GM15510 (cell line): ENCODE data around the gene TMEM101.

Source experiments
- POLR2A ChIP-seq: IDR thresholded peaks from 3 replicates; pipeline ENCODE4 v1.6.1; 2011; ENCODE audit warnings: borderline replicate concordance; ENCODE audit not compliant: insufficient read length; ENCODE audit errors: extremely low read depth

Gene TMEM101

GRCh38 chr17:44037471-44037870 lies 22.7 kb upstream of the TMEM101 start:
- TF ChIP-seq POLR2A: no peak

GRCh38 chr17:44033861-44034408 lies 19.2 kb upstream of the TMEM101 start:
- no peak for TF ChIP-seq POLR2A

GRCh38 chr17:44030482-44030881 lies 15.7 kb upstream of the TMEM101 start:
- TF ChIP-seq POLR2A: no peak

- no peak for TF ChIP-seq POLR2A
Measured at GRCh38 chr17:44029736-44030135, 15.0 kb upstream of the TMEM101 start.

GRCh38 chr17:44024853-44025252 lies 10.1 kb upstream of the TMEM101 start:
- no peak for TF ChIP-seq POLR2A

GRCh38 chr17:44024271-44024663 lies 9.5 kb upstream of the TMEM101 start:
- TF ChIP-seq POLR2A: no peak

- no peak for TF ChIP-seq POLR2A
Measured at GRCh38 chr17:44023545-44024270, 8.9 kb upstream of the TMEM101 start.

GRCh38 chr17:44022246-44022645 lies 7.5 kb upstream of the TMEM101 start:
- TF ChIP-seq POLR2A: no peak

GRCh38 chr17:44014133-44014436 lies 678 bp downstream of the TMEM101 start:
- no peak for TF ChIP-seq POLR2A

GRCh38 chr17:44012874-44013273 lies 1.9 kb downstream of the TMEM101 start:
- TF ChIP-seq POLR2A: no peak

- TF ChIP-seq POLR2A: no peak
Measured at GRCh38 chr17:44012391-44012790, 2.4 kb downstream of the TMEM101 start.

GRCh38 chr17:44011876-44012275 lies 2.9 kb downstream of the TMEM101 start:
- TF ChIP-seq POLR2A: no peak

- no peak for TF ChIP-seq POLR2A
Measured at GRCh38 chr17:44010966-44011647, 3.7 kb downstream of the TMEM101 start.

- no peak for TF ChIP-seq POLR2A
Measured at GRCh38 chr17:44008205-44008909, 6.4 kb downstream of the TMEM101 start.

GRCh38 chr17:44007346-44008204 lies 7.2 kb downstream of the TMEM101 start:
- no peak for TF ChIP-seq POLR2A

- TF ChIP-seq POLR2A: peak; percentile 28
Measured at GRCh38 chr17:44006598-44007345, 8.0 kb downstream of the TMEM101 start.
